GM21529 (cell line): ENCODE results near the gene PLK4.
"Not testable (repeated sequence)": the region's sequence is repeated elsewhere in the genome, so short reads cannot be mapped to it uniquely, and the experiment has no call there.

ENCODE experiments used
- ATAC-seq: cut with Tn5 transposase; IDR thresholded peaks from one replicate; pipeline ENCODE4 v1.9.1; 2021; ENCODE audit not compliant: unreplicated experiment

Gene PLK4

GRCh38 chr4:127899682-127900081 is 19.0 kb downstream of the PLK4 start:
- not testable (repeated sequence) for ATAC-seq

DNA sequence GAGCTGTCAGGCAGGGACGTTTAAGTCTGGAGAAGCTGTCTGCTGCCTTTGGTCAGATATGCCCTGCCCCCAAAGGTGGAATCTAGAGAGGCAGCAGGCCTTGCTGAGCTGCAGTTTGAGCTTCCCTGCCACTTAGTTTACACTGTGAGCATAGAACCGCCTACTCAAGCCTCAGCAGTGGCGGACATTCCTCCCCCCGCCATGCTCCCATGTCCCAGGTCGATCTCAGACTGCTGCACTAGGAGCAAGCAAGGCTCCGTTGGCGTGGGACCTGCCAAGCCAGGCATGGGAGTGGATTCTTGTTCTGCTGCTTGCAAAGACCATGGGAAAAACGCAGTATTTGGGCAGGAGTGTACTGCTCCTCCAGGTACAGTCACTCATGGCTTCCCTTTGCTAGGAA is 24.3 kb downstream of the PLK4 start:
- no peak for ATAC-seq

DNA sequence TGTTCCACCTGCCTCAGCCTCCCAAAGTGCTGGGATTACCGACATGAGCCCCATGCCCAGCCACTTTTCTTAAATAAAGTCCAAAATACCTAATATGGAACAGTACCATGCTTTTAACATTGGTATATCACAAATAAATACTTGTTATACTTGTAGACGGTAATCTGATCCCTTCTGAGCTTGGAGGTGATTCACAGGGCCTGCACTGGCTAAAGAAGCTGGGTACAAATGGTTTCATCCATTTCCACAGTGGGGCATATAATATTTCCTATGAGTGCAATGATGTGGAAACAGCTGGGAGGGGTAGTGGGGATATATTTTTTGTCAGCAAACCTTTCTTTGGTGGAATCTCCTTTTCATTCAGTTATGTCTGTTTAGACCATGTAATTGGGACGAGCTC is 35.8 kb downstream of the PLK4 start:
- no peak for ATAC-seq

DNA sequence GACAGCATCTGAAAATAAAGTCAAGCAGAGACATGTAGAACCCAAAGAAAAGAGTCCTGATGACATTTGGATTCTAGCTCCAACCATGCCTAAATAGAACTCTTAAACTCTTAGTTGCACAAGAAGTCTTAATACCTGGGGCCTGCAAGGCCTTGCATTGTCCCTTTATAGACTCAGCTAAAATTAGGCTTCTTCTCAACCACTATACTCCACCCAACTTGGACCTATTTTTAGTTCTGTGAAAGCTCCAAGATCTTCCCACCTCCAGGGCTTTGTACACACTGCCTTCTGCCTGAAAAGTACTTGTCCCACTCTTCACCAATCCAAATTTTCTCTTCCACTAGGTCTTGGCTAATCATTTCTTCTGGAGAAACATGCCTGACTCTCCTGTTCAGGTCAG is 36.5 kb downstream of the PLK4 start:
- ATAC-seq, result no peak

GRCh38 chr4:127920521-127920920 is 39.8 kb downstream of the PLK4 start:
- ATAC-seq, result no peak

DNA sequence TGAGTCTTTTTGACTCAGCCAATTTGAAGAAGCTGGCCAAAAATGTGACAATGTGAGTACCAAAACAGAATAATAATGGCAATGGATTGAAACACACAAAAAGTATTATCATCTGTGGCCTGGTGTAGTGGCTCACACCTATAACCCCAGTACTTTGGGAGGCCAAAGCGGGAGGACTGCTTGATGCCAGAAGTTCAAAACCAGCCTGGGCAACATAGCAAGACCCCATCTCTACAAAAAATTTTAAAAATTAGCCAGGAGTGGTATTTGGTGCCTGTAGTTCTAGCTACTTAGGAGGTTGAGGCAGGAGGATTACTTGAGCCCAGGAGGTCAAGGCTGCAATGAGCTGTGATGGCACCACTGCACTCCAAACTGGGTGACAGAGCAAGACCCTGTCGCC is 41.5 kb downstream of the PLK4 start:
- ATAC-seq, result no peak

- ATAC-seq, result not testable (repeated sequence)
Measured at GRCh38 chr4:127925720-127926119, 45.0 kb downstream of the PLK4 start.

GRCh38 chr4:127930175-127930574 is 49.5 kb downstream of the PLK4 start:
- no peak for ATAC-seq

- not testable (repeated sequence) for ATAC-seq
Measured at GRCh38 chr4:127931836-127932235, 51.1 kb downstream of the PLK4 start.

GRCh38 chr4:127936974-127937373 is 56.3 kb downstream of the PLK4 start:
- ATAC-seq, result no peak
